ENCODE results near the gene PARVA.

- TF ChIP-seq CTCF (conservative IDR thresholded peaks at IDR 0.05; ENCODE audit: low read length) (no peak), EZH2phosphoT487 (IDR thresholded peaks at IDR 0.05; ENCODE audit: borderline replicate concordance, low read depth, low read length) (no peak)
Observed at GRCh38 chr11:12446863-12447262, 69.5 kb downstream of the PARVA start.
